NCI-H345 (cell line): ENCODE data around the gene GAGE2A.
"Not testable (repeated sequence)": the region's sequence is repeated elsewhere in the genome, so short reads cannot be mapped to it uniquely, and the experiment has no call there.

ENCODE experiments used
- DNase-seq: peaks from one replicate; lab custom pipeline; 2025; lab: John Stamatoyannopoulos, UW

Gene GAGE2A, protein sequence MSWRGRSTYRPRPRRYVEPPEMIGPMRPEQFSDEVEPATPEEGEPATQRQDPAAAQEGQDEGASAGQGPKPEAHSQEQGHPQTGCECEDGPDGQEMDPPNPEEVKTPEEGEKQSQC

GRCh38 chrX:49589196-49589595 lies at the start of gene GAGE2A:
Gene GAGE2A, plus strand, starts transcription at chrX:49589496. Its CDS starts 1,155 bp downstream, at chrX:49590651.
- DNase-seq = not testable (repeated sequence)

GRCh38 chrX:49541433-49541832 lies 47.9 kb upstream of the GAGE2A start, which contains the start of gene GAGE12D:
Gene GAGE12D, plus strand, starts transcription at chrX:49541733. Its CDS starts 1,155 bp downstream, at chrX:49542888.
- DNase-seq = not testable (repeated sequence)

GRCh38 chrX:49550989-49551388 lies 38.3 kb upstream of the GAGE2A start, which contains the start of gene GAGE12E:
Gene GAGE12E, plus strand, starts transcription at chrX:49551289. Its CDS starts 1,155 bp downstream, at chrX:49552444.
- DNase-seq = not testable (repeated sequence)

DNA sequence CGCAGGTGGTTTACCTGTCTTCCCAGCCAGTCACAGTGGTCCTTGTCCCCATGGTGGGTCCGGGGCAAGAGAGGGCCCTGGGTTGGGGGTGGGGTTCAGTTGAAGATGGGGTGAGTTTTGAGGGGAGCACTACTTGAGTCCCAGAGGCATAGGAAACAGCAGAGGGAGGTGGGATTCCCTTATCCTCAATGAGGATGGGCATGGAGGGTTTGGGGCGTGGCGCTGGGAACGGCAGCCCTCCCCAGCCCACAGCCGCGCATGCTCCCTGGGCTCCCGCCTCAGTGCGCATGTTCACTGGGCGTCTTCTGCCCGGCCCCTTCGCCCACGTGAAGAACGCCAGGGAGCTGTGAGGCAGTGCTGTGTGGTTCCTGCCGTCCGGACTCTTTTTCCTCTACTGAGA lies 28.8 kb upstream of the GAGE2A start, which contains the start of gene GAGE12F:
Gene GAGE12F (plus strand): TSS at position 301 of the 400 bp plus-strand sequence. CDS start 1,155 bp downstream, outside the sequence.
- DNase-seq = not testable (repeated sequence)

DNA sequence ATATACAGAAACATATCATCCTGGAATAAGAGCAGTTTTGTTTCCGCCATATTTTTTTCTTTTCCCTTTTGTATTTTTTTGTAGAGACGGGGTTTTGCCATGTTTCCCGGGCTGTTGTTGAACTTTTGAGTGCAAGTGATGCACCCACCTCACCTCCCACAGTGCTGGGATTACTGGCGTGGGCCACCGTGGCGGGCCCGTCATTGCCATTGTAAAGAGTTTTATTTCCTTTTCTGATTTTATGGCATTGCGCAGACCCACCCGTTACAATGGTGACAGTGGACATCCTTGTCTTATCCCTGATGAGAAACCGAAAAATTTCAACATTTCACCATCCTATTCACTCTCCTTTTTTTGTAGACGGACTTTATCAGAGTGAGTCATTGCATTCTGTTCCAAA lies 20.6 kb upstream of the GAGE2A start:
- DNase-seq = not testable (repeated sequence)

GRCh38 chrX:49569152-49569551 lies 20.1 kb upstream of the GAGE2A start:
- not testable (repeated sequence) for DNase-seq

- not testable (repeated sequence) for DNase-seq
These were observed 19.2 kb upstream of the GAGE2A start, which contains the start of gene GAGE12G for GRCh38 chrX:49570100-49570499. Gene GAGE12G, plus strand, starts transcription at chrX:49570400. Its CDS starts 1,155 bp downstream, at chrX:49571555.

GRCh38 chrX:49579649-49580048 lies 9.6 kb upstream of the GAGE2A start, which contains the start of gene GAGE12H:
Gene GAGE12H, plus strand, starts transcription at chrX:49579949. Its CDS starts 1,155 bp downstream, at chrX:49581104.
- DNase-seq = not testable (repeated sequence)

- DNase-seq = not testable (repeated sequence)
These were observed 628 bp downstream of the GAGE2A start for GRCh38 chrX:49589769-49590478.

GRCh38 chrX:49590488-49590887 lies 1.2 kb downstream of the GAGE2A start:
- DNase-seq = not testable (repeated sequence)

DNA sequence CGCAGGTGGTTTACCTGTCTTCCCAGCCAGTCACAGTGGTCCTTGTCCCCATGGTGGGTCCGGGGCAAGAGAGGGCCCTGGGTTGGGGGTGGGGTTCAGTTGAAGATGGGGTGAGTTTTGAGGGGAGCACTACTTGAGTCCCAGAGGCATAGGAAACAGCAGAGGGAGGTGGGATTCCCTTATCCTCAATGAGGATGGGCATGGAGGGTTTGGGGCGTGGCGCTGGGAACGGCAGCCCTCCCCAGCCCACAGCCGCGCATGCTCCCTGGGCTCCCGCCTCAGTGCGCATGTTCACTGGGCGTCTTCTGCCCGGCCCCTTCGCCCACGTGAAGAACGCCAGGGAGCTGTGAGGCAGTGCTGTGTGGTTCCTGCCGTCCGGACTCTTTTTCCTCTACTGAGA lies 9.4 kb downstream of the GAGE2A start, which contains the start of gene GAGE1:
Gene GAGE1 (plus strand): TSS at position 301 of the 400 bp plus-strand sequence. CDS start 1,155 bp downstream, outside the sequence.
- not testable (repeated sequence) for DNase-seq

DNA sequence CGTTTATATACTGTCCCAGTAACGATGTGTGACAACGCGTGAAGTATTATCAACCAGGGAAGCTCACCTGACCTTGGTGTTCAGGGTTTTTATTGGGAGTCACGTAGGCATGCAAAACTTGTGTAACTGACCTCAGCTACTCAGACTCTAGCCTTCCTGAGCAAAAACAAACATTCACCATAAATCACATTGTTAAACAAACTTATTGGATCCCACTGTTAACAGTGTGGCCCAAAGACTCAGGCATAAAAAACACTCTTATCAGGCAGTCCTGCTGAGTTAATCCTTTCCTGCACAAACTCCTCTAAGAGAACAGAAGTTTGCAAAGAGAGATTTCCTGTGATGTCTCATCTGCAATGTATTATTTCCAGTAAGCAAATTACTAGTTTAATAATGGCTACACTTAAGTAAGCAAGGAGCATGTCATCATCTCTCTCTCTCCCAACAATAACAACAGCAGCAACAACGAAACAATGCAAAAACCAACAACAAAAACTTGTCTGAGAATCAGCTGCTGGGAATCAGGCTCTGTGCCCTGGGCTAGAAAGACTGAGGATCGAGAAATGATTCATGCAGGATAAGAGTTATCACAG lies 21.5 kb downstream of the GAGE2A start:
- no peak for DNase-seq

GRCh38 chrX:49618574-49618973 lies 29.3 kb downstream of the GAGE2A start:
- DNase-seq = no peak

- DNase-seq = no peak
These were observed 37.9 kb downstream of the GAGE2A start for GRCh38 chrX:49627086-49627777.

- DNase-seq = no peak
These were observed 55.8 kb downstream of the GAGE2A start for GRCh38 chrX:49644991-49645637.
